GM12865 (cell line): ENCODE data around the gene SPIC.

ENCODE experiments used
- DNase-seq: peaks from one replicate; pipeline ENCODE4 v3.0.0; 2010; ENCODE audit warnings: low read depth
- H3K4me3 ChIP-seq: 2 replicates; pipeline ENCODE4 v1.5.1; 2011; ENCODE audit warnings: mild to moderate bottlenecking, low read depth, low read length, control low read depth
- TF ChIP-seq, protein P1 (sequence below): IDR thresholded peaks from 2 replicates; pipeline ENCODE4 v1.5.1; 2011; ENCODE audit warnings: low read length, control low read depth, low read depth, inconsistent platforms; ENCODE audit not compliant: insufficient read depth; ENCODE audit errors: missing control alignments

The SPIC gene

DNA sequence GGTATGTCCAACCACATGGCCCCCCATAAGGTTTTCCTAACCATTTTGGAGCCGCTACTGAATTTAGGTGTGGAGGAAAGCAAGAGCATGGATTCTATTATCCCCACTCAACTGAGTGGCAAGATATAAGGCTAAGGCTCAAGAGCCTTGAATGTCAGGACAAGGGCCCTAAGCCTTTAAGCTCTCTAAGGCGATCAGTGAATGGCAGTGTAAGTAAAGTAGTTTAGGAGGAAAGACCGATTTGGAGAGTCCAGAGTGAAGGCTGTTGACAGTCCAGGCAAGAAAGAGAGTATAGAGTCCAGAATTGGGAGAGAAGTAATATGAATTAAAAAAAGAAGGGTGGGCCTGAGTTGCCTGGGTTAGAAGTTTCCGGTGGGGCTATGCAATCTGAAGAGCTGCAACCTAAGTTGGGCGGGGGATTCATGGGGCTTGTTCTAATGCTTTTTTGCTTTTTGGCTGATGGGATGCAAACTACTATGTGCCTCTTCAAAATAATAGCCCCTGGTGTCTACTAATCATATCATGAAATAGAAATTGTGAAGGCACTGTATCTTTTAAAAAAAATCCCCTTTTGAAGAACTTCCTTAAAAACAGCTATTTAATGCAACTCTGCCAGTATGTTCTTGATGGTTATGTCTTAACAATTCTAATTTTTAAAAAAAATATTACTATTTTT is at the start of gene SPIC:
TSS of gene SPIC (plus strand) at position 626 of the 676 bp plus-strand sequence. CDS start 1,569 bp downstream, outside the sequence.
- TF ChIP-seq, protein P1, sequence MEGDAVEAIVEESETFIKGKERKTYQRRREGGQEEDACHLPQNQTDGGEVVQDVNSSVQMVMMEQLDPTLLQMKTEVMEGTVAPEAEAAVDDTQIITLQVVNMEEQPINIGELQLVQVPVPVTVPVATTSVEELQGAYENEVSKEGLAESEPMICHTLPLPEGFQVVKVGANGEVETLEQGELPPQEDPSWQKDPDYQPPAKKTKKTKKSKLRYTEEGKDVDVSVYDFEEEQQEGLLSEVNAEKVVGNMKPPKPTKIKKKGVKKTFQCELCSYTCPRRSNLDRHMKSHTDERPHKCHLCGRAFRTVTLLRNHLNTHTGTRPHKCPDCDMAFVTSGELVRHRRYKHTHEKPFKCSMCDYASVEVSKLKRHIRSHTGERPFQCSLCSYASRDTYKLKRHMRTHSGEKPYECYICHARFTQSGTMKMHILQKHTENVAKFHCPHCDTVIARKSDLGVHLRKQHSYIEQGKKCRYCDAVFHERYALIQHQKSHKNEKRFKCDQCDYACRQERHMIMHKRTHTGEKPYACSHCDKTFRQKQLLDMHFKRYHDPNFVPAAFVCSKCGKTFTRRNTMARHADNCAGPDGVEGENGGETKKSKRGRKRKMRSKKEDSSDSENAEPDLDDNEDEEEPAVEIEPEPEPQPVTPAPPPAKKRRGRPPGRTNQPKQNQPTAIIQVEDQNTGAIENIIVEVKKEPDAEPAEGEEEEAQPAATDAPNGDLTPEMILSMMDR = no peak
- no peak for DNase-seq
- no peak within 1 kb of the TSS for H3K4me3 ChIP-seq

DNA sequence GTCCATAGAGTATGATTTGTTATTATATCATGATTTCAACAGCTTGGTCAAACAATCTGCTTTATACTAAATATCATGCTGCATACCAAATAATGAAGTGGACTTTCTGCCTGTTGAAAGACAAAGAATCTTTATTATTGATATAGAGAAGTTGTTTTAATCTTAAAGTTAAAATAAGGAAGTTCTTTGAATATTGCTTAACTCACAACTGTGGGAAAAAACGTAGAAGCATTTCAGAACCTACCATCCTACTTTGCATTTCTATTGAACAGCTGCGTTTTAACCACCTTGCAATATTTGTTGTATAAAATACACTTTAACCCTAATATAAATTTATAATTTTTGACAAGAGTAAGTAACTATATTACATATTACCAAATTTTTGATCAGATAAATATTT is 44.7 kb upstream of the SPIC start:
- no peak overlapping the region for H3K4me3 ChIP-seq
- TF ChIP-seq, protein P1 = no peak
- DNase-seq = no peak

DNA sequence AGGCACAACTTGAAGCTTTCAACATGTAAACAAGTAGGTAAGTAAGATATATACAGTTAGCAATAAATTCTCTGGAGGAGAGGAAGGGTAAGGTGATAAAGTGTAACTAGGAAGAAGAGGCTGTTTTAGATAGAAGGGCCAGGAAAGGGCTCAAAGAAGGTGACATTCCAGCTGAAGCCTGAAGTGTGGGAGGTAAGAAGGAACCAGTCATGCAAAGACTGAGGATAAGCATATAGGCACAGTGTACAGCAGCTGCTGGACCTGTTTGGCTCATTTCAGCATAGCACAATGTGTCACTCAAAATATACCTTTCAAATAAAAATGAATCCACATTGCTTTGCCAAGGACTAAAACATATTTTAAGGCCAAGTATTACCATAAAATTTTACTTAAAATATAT is 39.0 kb upstream of the SPIC start:
- DNase-seq = no peak

DNA sequence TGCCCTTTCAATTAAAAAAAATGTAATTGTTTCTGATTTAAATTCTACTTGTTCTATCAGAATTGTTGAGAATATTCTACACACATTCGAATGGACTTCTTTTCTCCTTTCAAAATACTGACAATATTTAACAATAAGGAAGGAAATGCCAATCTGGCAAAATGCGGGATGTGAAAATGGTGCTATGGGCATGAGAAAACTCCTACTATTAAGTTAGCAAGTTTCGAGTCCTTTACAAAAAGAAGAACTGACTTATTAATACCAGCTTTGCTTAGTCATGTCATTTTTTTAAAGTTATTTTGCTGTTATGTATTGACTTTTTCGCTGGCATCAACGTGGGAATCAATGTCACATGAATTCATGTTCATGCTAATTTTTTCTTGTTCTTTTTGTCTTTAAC is 35.9 kb upstream of the SPIC start:
- TF ChIP-seq, protein P1 = no peak
- no peak overlapping the region for H3K4me3 ChIP-seq
- DNase-seq = no peak

More for the DNA sequence above, 39.0 kb upstream of the SPIC start:
- TF ChIP-seq, protein P1 = no peak
- no peak overlapping the region for H3K4me3 ChIP-seq

DNA sequence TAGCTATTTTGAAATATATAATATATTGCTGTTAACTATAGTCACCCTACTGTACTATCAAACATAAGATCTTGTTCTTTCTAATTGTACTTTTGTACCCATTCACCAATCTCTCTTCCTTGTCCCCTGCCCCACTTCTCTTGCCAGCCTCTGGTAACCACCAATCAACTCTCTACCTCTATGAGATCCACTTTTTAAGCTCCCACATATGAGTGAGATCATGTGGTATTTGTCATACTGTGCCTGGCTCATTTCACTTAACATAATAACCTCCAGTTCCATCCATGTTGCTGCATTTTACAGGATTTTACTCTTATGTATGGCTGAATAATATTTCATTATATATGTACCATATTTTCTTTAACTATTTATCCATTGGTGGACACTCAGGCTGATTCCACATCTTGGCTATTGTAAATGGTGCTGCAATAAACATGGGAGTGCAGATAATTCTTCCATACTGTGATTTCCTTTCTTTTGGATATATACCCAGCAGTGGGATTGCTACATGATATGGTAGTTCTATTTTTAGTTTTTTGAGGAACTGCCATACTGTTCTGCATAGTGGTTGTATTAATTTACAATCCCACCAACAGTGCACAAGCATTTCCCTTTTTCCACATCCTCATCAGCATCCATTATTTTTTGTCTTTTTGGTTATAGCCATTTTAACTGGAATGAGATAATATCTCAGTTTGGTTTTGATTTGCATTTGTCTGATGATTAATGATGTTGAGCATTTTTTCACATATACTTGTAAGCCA is 33.5 kb upstream of the SPIC start:
- TF ChIP-seq, protein P1 = no peak
- DNase-seq = no peak
- no peak overlapping the region for H3K4me3 ChIP-seq

DNA sequence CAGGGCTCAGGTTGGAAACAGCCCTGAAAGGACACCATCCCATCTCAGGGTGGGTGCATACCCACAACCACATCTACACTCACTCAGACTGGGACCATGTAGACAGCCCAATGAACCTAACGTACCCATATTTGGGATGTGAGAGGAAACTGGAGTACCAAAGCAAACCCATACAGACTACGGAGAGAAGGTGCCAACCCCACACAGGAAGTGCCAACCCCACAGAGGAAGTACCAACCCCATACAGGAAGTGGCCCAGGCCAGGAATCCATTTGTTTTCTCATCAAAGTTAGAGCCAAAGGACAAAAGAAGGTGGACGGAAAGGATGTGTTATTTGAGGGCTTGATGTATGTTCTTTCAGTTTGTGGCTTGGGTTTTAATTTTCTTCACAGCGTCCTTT is 19.5 kb upstream of the SPIC start:
- TF ChIP-seq, protein P1 = no peak

More for the DNA sequence above, 19.5 kb upstream of the SPIC start:
- DNase-seq = no peak
- no peak overlapping the region for H3K4me3 ChIP-seq
